Measurements from ENCODE around the gene EEF1AKMT4.

Gene EEF1AKMT4

DNA sequence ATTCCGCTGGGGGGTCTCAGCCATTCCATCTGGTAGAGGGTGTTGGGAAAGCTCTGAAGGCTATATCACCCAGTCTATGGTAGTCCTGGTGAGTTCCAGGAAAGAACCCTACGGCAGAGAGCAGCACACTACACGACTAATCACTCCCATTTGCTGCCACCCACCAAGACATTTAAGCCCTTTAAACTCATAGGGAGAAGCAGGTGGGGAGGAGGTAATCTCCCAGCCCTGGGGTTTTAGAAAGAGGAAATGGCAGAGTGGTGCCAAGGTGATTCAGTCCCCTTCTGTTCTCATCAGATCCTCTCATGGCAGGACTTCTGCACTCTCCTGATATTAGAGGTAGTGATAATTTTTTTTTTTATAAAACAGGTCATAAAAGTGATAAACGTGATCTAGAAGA is 30.7 kb upstream of the EEF1AKMT4 start:
- no peak for TF ChIP-seq CTCF (conservative IDR thresholded peaks at IDR 0.05; ENCODE audit: low read length)
- no peak overlapping the region for H3K4me3 ChIP-seq (ENCODE audit: low read length)
- no peak for DNase-seq (ENCODE audit: low read depth)

DNA sequence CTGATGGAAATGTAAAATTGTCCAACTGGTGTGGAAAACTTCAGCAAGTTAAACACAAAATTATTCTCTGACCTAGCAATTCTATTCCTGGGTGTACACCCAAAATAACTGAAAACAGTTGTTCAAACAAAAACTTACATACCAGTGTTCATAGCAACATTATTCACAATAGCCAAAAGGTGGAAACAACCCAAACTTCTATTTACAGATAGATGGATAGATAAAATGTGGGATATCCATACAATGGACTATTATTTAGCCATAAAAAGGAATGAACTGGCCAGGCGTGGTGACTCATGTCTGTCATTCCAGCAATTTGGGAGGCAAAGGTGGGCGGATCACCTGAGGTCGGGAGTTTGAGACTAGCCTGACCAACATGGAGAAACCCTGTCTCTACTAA is 27.0 kb upstream of the EEF1AKMT4 start:
- TF ChIP-seq CTCF (conservative IDR thresholded peaks at IDR 0.05; ENCODE audit: low read length) = no peak
- DNase-seq (ENCODE audit: low read depth) = peak; percentile 3
- no peak overlapping the region for H3K4me3 ChIP-seq (ENCODE audit: low read length)

DNA sequence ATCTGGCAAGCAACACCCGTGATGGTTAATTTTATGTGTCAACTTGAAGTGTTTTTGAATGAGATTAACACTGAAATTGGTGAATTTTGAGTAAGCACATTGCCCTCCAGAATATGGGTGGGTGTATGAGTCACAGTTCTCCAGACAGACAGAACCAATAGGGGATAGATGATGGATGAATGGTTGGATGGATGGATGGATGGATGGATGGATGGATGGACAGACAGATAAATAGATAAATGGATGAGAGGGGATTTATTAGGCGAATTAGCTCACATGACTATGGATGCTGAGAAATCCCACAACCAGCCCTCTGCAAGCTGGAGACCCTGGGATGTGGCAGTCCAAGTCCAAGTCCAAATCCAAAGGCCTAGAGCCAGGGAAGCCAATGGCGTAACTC is 25.5 kb upstream of the EEF1AKMT4 start:
- no peak for TF ChIP-seq CTCF (conservative IDR thresholded peaks at IDR 0.05; ENCODE audit: low read length)

GRCh38 chr3:184227481-184227935 is 22.0 kb upstream of the EEF1AKMT4 start:
- peak; percentile 75 for TF ChIP-seq CTCF (conservative IDR thresholded peaks at IDR 0.05; ENCODE audit: low read length)
- DNase-seq (ENCODE audit: low read depth) = no peak
- no peak overlapping the region for H3K4me3 ChIP-seq (ENCODE audit: low read length)

More for the DNA sequence above, 25.5 kb upstream of the EEF1AKMT4 start:
- DNase-seq (ENCODE audit: low read depth) = no peak
- no peak overlapping the region for H3K4me3 ChIP-seq (ENCODE audit: low read length)

- no peak for TF ChIP-seq CTCF (conservative IDR thresholded peaks at IDR 0.05; ENCODE audit: low read length)
- no peak overlapping the region for H3K4me3 ChIP-seq (ENCODE audit: low read length)
- DNase-seq (ENCODE audit: low read depth) = no peak
Measured at GRCh38 chr3:184228376-184229137, 20.9 kb upstream of the EEF1AKMT4 start.

GRCh38 chr3:184229394-184230080 is 19.9 kb upstream of the EEF1AKMT4 start, which contains the start of gene VWA5B2:
Gene VWA5B2 (plus strand): TSS chr3:184229585. CDS start chr3:184230529, 944 bp downstream.
- H3K4me3 ChIP-seq (ENCODE audit: low read length) = peak within 1 kb of the TSS; percentile 34; the same call in 1 of the 2 replicates
- TF ChIP-seq CTCF (conservative IDR thresholded peaks at IDR 0.05; ENCODE audit: low read length) = no peak; the same call in 1 of the 2 replicates
- DNase-seq (ENCODE audit: low read depth) = peak; percentile 8

All from AG10803 (cell line).